CD8-positive, alpha-beta memory T cell (primary cell): Measurements from ENCODE around the gene CLEC4D. TPM values are rescaled to one million over a fixed set of nuclear protein-coding genes. Genes with fewer than 3 reads are reported as not detected.
"Not testable (repeated sequence)": the region's sequence is repeated elsewhere in the genome, so short reads cannot be mapped to it uniquely, and the experiment has no call there.

ENCODE experiments used
- CTCF ChIA-PET: fragments of 350-600 bp; sonication (Branson Sonifier 250); formaldehyde crosslinking; loops from one replicate; lab custom pipeline; 2021; ENCODE audit warnings: antibody characterized with exemption; lab: Charles Lee
- POLR2A ChIA-PET: fragments of 350-600 bp; sonication (Branson Sonifier 250); formaldehyde crosslinking; loops from one replicate; lab custom pipeline; 2021; ENCODE audit warnings: antibody characterized with exemption; lab: Charles Lee
- DNase-seq, 5 donors: peaks; one replicate each; pipeline versions ENCODE4 v3.0.0 to v3.0.0-alpha.2; 2020 to 2022; ENCODE audit warnings: mixed read lengths in 1 of 5
- H3K27ac ChIP-seq: one replicate; pipeline ENCODE4 v1.7.0; 2013; ENCODE audit warnings: low read depth, mild to moderate bottlenecking, low read length, moderate library complexity
- H3K27me3 ChIP-seq: 2 replicates; pipeline ENCODE4 v1.7.0; 2013; ENCODE audit warnings: low read length, mild to moderate bottlenecking; ENCODE audit not compliant: insufficient read depth, poor library complexity, severe bottlenecking
- H3K36me3 ChIP-seq: 2 replicates; pipeline ENCODE4 v1.7.0; 2013; ENCODE audit warnings: mild to moderate bottlenecking, low read length, moderate library complexity; ENCODE audit not compliant: insufficient read depth
- H3K4me1 ChIP-seq: 2 replicates; pipeline ENCODE4 v1.7.0; 2013; ENCODE audit warnings: mild to moderate bottlenecking, low read length, moderate library complexity; ENCODE audit not compliant: insufficient read depth
- H3K4me3 ChIP-seq: 2 replicates; pipeline ENCODE4 v1.7.0; 2013; ENCODE audit warnings: mild to moderate bottlenecking, low read length
- H3K9me3 ChIP-seq: 2 replicates; pipeline ENCODE4 v1.7.0; 2013; ENCODE audit warnings: mild to moderate bottlenecking, low read length
- H3K27ac Mint-ChIP-seq, 8 donors: one replicate each; pipeline ENCODE4 v1.8.0; 2020 to 2021; ENCODE audit warnings: mixed read lengths in 8 of 8, mild to moderate bottlenecking in 6 of 8, inconsistent platforms in 3 of 8, moderate library complexity in 3 of 8
- H3K27me3 Mint-ChIP-seq, 2 donors: one replicate each; pipeline ENCODE4 v1.8.0; 2020 to 2021; ENCODE audit warnings: mixed read lengths in 2 of 2, mild to moderate bottlenecking in 1 of 2, moderate library complexity in 1 of 2
- H3K36me3 Mint-ChIP-seq, 3 donors: one replicate each; pipeline ENCODE4 v1.8.0; 2020 to 2021; ENCODE audit warnings: mixed read lengths in 3 of 3, inconsistent platforms in 1 of 3, mild to moderate bottlenecking in 1 of 3
- H3K4me1 Mint-ChIP-seq, 3 donors: one replicate each; pipeline ENCODE4 v1.8.0; 2020 to 2021; ENCODE audit warnings: mixed read lengths in 3 of 3, inconsistent platforms in 1 of 3, mild to moderate bottlenecking in 1 of 3
- H3K4me3 Mint-ChIP-seq, 7 donors: one replicate each; pipeline ENCODE4 v1.8.0; 2020 to 2021; ENCODE audit warnings: mixed read lengths in 7 of 7, mild to moderate bottlenecking in 6 of 7, moderate library complexity in 4 of 7, inconsistent platforms in 2 of 7
- H3K9me3 Mint-ChIP-seq, 5 donors: one replicate each; pipeline ENCODE4 v1.8.0; 2020 to 2022; ENCODE audit warnings: mixed read lengths in 5 of 5, mild to moderate bottlenecking in 3 of 5, moderate library complexity in 2 of 5, inconsistent platforms in 1 of 5
- polyA plus RNA-seq: library from polyadenylated mRNA; unstranded; fragments of 300-500 nt; fragmentation: Illumina TruSeq; gene quantifications from one replicate; pipeline ENCODE4 v1.2.3, GENCODE V29; 2021
- total RNA-seq, 2 experiments: library from RNA; stranded (reverse); gene quantifications; one replicate each; pipeline ENCODE4 v1.2.3, GENCODE V29; 2021

CLEC4D gene
- total and polyA plus RNA-seq, 3 experiments from 2014 or later: not detected

DNA sequence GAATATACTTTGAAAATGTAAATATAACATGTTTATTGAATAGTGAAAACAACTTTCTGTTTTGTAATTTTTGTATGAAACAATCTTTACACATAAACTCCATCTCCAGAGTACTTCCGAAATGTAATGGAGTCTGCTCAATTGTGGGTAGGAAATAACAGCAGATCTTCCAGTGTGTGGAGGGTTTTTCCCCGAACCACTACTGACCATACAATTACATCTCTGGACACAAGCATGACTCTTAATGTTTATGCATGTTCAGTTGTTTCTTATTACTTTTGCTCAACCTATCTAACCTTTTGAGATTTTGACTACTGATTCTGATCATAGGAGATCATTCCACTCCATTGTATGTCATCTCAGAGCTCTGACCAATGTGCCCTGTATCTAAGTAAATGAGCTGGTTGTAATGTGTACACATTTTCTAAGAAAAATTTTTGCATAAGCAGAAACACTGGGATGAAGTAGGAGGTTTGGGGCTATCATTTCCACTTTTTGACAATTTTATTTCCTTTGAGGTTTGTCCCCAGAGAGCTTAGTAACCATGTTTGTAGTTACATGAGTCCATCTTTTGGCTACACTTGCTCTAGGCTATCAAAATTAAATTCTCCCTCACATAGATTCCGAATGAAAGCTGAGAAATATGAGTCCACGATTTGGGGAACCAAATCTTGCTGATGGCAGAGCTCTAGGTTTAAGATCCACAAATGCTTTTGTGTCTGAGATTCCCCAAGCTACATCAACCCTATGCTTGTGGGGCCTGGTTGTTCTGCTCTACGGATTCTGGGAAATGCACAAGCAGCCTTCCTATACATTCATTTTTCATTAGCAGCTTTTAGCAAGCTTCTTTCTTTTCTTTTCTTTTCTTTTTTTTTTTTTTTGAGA lies 21.4 kb upstream of the CLEC4D start:
- DNase-seq: no peak
- H3K27me3 Mint-ChIP-seq: peaks cover 0 to 2% of the 10 kb centered on the region in 2 donors
- no peak overlapping the region for H3K4me3 Mint-ChIP-seq
- Histone ChIP-seq H3K4me1 (peaks cover 12% of the 10 kb centered on the region), H3K36me3 (no peaks in the 10 kb centered on the region), H3K27me3 (no peaks in the 10 kb centered on the region), H3K4me3 (no peak overlapping the region), H3K9me3 (no peaks in the 10 kb centered on the region), H3K27ac (no peak overlapping the region)
- ChIA-PET CTCF (interaction anchor here (1.8 kb wide), 1 partner anchor 10 kb away, joined by 4 read pairs; no protein-coding TSS in a partner anchor), POLR2A (no interaction called here)
- H3K4me1 Mint-ChIP-seq: peaks cover 12 to 26% (median 25%) of the 10 kb centered on the region in 3 donors
- no peaks in the 10 kb centered on the region for H3K9me3 Mint-ChIP-seq
- H3K27ac Mint-ChIP-seq: peak overlapping the region in 4 of 8 donors; percentile 14 to 74 (median 39)
- peaks cover 0 to 6% (median 0%) of the 10 kb centered on the region in 3 donors for H3K36me3 Mint-ChIP-seq

DNA sequence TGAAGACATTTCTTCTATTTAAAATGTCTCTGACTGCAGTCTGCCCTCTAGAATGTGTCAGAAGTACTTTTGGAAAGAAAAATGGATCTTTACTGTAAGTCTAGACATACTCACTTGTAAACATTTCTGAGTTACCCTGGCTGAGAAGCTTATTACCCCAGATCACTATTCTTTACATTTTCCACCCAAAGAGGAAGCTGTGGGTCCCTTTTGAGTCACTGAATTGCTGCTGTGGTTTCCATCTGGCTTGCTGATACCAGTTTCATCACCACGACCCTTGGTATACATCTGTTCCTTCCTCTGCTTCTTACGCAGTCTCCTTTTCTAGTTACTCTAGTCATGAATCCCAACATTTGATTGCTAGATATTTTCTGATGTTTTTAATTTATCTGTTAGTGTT lies 20.2 kb upstream of the CLEC4D start:
- H3K36me3 Mint-ChIP-seq: no peaks in the 10 kb centered on the region
- Histone ChIP-seq H3K4me3 (no peak overlapping the region), H3K27me3 (no peaks in the 10 kb centered on the region), H3K27ac (no peak overlapping the region), H3K36me3 (no peaks in the 10 kb centered on the region), H3K9me3 (no peaks in the 10 kb centered on the region), H3K4me1 (peaks cover 12% of the 10 kb centered on the region)
- ChIA-PET POLR2A (interaction anchor here (0.6 kb wide), 1 partner anchor 557 kb away, joined by 9 read pairs; the partner anchor contains the start of gene SLC2A3), CTCF (interaction anchor here (1.3 to 1.8 kb wide), 2 partner anchors 11 to 51 kb away, joined by 4 read pairs; no protein-coding TSS in a partner anchor)
- H3K27me3 Mint-ChIP-seq: peaks cover 0 to 5% of the 10 kb centered on the region in 2 donors
- peak in 3 of 5 donors; percentile 38 to 63 (median 54) for DNase-seq
- peaks cover 12 to 26% (median 25%) of the 10 kb centered on the region in 3 donors for H3K4me1 Mint-ChIP-seq
- H3K27ac Mint-ChIP-seq: peak overlapping the region; percentile 14 to 74 (median 56)
- H3K9me3 Mint-ChIP-seq: no peaks in the 10 kb centered on the region
- H3K4me3 Mint-ChIP-seq: peak overlapping the region in 4 of 7 donors; percentile 6 to 54 (median 10)

DNA sequence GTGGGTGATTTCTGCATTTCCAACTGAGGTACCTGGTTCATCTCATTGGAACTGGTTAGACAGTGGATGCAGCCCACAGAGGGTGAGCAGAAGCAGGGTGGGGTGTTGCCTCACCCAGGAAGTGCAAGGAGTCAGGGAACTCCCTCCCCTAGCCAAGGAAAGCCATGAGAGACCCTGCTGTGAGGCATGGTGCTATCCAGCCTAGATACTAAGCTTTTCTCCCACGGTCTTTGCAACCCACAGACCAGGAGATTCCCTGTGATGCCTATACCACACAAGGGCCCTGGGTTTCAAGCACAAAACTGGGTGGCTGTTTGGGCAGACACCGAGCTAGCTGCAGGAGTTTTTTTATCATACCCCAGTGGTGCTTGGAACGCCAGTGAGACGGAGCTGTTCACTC lies 17.6 kb upstream of the CLEC4D start:
- H3K36me3 ChIP-seq, H3K9me3 ChIP-seq, H3K9me3 Mint-ChIP-seq, DNase-seq, H3K36me3 Mint-ChIP-seq, H3K27ac Mint-ChIP-seq, H3K4me3 Mint-ChIP-seq, POLR2A ChIA-PET, H3K27ac ChIP-seq, H3K4me3 ChIP-seq, H3K27me3 ChIP-seq: not testable (repeated sequence)
- H3K4me1 ChIP-seq: peaks cover 12% of the 10 kb centered on the region
- CTCF ChIA-PET: interaction anchor here (1.4 kb wide), 1 partner anchor 11 kb away, joined by 5 read pairs; no protein-coding TSS in a partner anchor
- peaks cover 12 to 26% (median 25%) of the 10 kb centered on the region in 3 donors for H3K4me1 Mint-ChIP-seq
- peaks cover 3 to 18% of the 10 kb centered on the region in 2 donors for H3K27me3 Mint-ChIP-seq

DNA sequence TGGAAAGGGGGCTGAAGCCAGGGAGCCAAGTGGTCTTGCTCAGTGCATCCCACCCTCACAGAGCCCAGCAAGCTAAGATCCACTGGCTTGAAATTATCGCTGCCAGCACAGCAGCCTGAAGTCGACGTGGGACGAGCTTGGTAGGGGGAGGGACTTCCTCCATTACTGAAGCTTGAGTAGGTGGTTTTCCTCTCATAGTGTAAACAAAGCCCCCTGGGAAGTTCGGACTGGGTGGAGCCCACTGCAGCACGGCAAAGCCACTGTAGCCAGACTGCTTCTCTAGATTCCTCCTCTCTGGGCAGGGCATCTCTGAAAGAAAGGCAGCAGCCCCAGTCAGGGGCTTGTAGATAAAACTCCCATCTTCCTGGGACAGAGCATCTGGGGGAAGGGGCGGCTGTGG lies 17.2 kb upstream of the CLEC4D start:
- H3K9me3 ChIP-seq, POLR2A ChIA-PET, H3K9me3 Mint-ChIP-seq, H3K4me3 Mint-ChIP-seq, H3K4me3 ChIP-seq, DNase-seq, H3K36me3 ChIP-seq, H3K27me3 ChIP-seq, H3K27ac ChIP-seq, H3K36me3 Mint-ChIP-seq: not testable (repeated sequence)
- peak overlapping the region in 1 of 8 donors; percentile 3 for H3K27ac Mint-ChIP-seq
- H3K4me1 ChIP-seq: peaks cover 12% of the 10 kb centered on the region
- H3K4me1 Mint-ChIP-seq: peaks cover 14 to 26% (median 25%) of the 10 kb centered on the region in 3 donors
- CTCF ChIA-PET: interaction anchor here (1.4 kb wide), 1 partner anchor 11 kb away, joined by 5 read pairs; no protein-coding TSS in a partner anchor
- H3K27me3 Mint-ChIP-seq: peaks cover 3 to 18% of the 10 kb centered on the region in 2 donors

DNA sequence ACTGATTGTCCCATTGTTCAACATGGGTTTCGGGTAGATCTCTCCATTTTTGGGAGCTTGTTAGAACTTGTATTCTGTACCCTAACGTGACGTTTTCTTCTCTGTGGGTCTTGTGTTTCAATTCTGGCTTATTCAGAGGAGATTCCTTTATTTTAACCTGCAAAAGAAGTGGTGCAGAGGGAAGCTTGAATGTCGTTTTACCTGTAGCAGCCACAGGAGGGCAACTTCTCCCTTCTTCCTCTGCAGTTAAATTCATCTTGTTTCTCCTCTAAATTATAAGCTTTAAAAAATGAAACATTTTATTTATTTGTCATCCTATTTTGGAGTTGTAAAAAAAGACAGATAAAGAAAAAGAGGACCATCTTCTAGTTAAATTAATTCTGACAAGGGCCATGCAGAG lies 13.7 kb upstream of the CLEC4D start:
- Histone ChIP-seq H3K36me3 (no peaks in the 10 kb centered on the region), H3K27me3 (no peaks in the 10 kb centered on the region), H3K4me3 (no peak overlapping the region), H3K27ac (no peak overlapping the region), H3K9me3 (no peaks in the 10 kb centered on the region), H3K4me1 (no peaks in the 10 kb centered on the region)
- peaks cover 12 to 17% (median 15%) of the 10 kb centered on the region in 3 donors for H3K4me1 Mint-ChIP-seq
- H3K27ac Mint-ChIP-seq: no peak overlapping the region
- H3K9me3 Mint-ChIP-seq: no peaks in the 10 kb centered on the region
- no peak for DNase-seq
- peaks cover 3 to 18% of the 10 kb centered on the region in 2 donors for H3K27me3 Mint-ChIP-seq
- ChIA-PET CTCF (no interaction called here), POLR2A (no interaction called here)
- H3K4me3 Mint-ChIP-seq: no peak overlapping the region
- no peaks in the 10 kb centered on the region for H3K36me3 Mint-ChIP-seq

DNA sequence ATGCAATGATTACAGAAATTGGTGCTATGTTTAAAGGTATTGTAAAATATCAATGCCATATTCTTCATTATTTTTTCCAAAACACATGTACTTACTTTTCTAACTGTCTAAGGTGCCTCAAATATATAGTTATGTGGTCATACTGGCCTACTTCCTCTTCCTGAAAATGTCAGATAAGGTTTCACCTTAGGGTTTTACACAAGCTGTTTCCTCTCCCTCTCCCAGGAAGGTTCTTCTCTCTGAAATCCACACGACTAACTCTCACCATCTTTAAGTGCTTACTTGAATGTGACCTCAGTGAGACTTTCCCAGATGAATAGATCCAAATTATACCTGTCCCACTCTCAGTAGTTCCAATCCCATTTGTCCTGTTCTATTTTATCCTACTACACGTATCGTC lies 11.6 kb upstream of the CLEC4D start:
- Mint-ChIP-seq H3K4me3 (peak overlapping the region in 2 of 7 donors; percentile 10 to 22), H3K27ac (peak overlapping the region in 5 of 8 donors; percentile 5 to 55 (median 20)), H3K4me1 (peaks cover 12 to 17% (median 15%) of the 10 kb centered on the region in 3 donors), H3K27me3 (peaks cover 3 to 18% of the 10 kb centered on the region in 2 donors), H3K36me3 (no peaks in the 10 kb centered on the region), H3K9me3 (no peaks in the 10 kb centered on the region)
- no peaks in the 10 kb centered on the region for H3K9me3 ChIP-seq
- no peaks in the 10 kb centered on the region for H3K36me3 ChIP-seq
- no peaks in the 10 kb centered on the region for H3K4me1 ChIP-seq
- no peaks in the 10 kb centered on the region for H3K27me3 ChIP-seq
- POLR2A ChIA-PET: no interaction called here
- H3K4me3 ChIP-seq: no peak overlapping the region
- no peak overlapping the region for H3K27ac ChIP-seq
- no peak for DNase-seq
- CTCF ChIA-PET: no interaction called here

DNA sequence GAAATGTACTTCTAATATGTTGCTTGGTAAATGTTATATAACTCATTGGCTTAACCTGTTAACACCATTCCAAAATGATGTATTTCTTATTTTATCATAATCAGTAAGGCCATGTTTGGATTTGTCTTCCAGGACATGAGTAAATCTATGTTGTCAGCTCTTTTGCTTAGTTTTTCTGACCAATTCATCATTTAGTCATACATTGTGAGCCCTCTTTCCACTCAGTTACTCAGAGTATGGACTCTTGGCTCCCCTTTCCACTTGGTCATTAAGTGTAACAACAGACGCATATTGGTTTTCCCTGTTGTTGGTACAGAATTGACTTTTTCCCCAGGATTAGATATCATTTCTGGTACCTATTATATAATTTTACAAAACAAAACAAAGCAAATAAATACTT lies 9.0 kb upstream of the CLEC4D start:
- H3K27ac ChIP-seq: no peak overlapping the region
- Mint-ChIP-seq H3K4me1 (peaks cover 12 to 17% (median 15%) of the 10 kb centered on the region in 3 donors), H3K9me3 (no peaks in the 10 kb centered on the region), H3K27me3 (peaks cover 2 to 7% of the 10 kb centered on the region in 2 donors), H3K27ac (no peak overlapping the region), H3K36me3 (no peaks in the 10 kb centered on the region), H3K4me3 (no peak overlapping the region)
- H3K27me3 ChIP-seq: no peaks in the 10 kb centered on the region
- H3K4me1 ChIP-seq: no peaks in the 10 kb centered on the region
- no peak for DNase-seq
- no peaks in the 10 kb centered on the region for H3K36me3 ChIP-seq
- ChIA-PET CTCF (no interaction called here), POLR2A (no interaction called here)
- H3K4me3 ChIP-seq: no peak overlapping the region
- H3K9me3 ChIP-seq: no peaks in the 10 kb centered on the region

DNA sequence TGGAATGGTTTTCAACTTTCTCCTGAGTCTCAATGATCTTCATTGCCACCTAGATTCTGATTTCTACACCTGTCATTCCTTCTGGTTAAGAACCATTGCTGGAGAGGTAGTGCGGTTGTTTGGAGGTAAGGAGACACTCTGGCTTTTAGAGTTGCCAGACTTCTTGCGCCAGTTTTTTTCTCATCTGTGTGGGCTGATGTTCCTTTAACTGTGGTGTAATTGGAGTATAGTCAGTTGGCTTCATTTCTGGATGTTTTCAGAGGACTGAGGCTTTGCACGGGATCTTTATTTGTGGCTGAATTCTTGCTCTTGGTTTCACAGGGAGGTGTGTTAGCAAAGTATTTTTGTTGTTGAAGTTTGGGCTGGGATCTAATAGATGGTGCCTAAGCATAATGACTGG lies 5.7 kb upstream of the CLEC4D start:
- H3K27ac Mint-ChIP-seq: no peak overlapping the region
- Histone ChIP-seq H3K27me3 (peaks cover 6% of the 10 kb centered on the region), H3K4me3 (no peak overlapping the region), H3K27ac (no peak overlapping the region), H3K9me3 (no peaks in the 10 kb centered on the region), H3K4me1 (no peaks in the 10 kb centered on the region), H3K36me3 (no peaks in the 10 kb centered on the region)
- ChIA-PET POLR2A (no interaction called here), CTCF (interaction anchor here (2.1 kb wide), 1 partner anchor 11 kb away, joined by 5 read pairs; no protein-coding TSS in a partner anchor)
- H3K9me3 Mint-ChIP-seq: no peaks in the 10 kb centered on the region
- H3K27me3 Mint-ChIP-seq: peaks cover 13 to 23% of the 10 kb centered on the region in 2 donors
- no peaks in the 10 kb centered on the region for H3K36me3 Mint-ChIP-seq
- no peak overlapping the region for H3K4me3 Mint-ChIP-seq
- DNase-seq: no peak
- peaks cover under 1 to 4% (median under 1%) of the 10 kb centered on the region in 3 donors for H3K4me1 Mint-ChIP-seq
